Endothelial cell of umbilical vein (primary cell): ENCODE results near the gene SMIM11. TPM values are rescaled to one million over a fixed set of nuclear protein-coding genes. Genes with fewer than 3 reads are reported as not detected.

ENCODE experiments used
- BruUV-seq: library from RNA; stranded (reverse); fragments of 400-500 nt; replicated peaks from 2 replicates; lab custom pipeline; 2021; lab: Mats Ljungman, UMichigan
- CTCF ChIA-PET: fragments of 300-600, 350-600 bp; sonication (Branson Sonifier 250); formaldehyde crosslinking; loops from one replicate; lab custom pipeline; 2021; ENCODE audit warnings: antibody characterized with exemption, inconsistent platforms; lab: Charles Lee
- POLR2A ChIA-PET: fragments of 300-600, 350-600 bp; sonication (Branson Sonifier 250); formaldehyde crosslinking; loops from one replicate; lab custom pipeline; 2021; ENCODE audit warnings: antibody characterized with exemption, inconsistent platforms; lab: Charles Lee
- DNase-seq: peaks from one replicate; pipeline ENCODE4 v3.0.0-alpha.2; 2011; ENCODE audit warnings: low read depth, low spot score
- FAIRE-seq: peaks from 2 replicates; lab custom pipeline; 2011; peaks lifted over from hg19 to GRCh38; lab: Jason Lieb, UNC
- H2AFZ ChIP-seq: 2 replicates; pipeline ENCODE4 v1.6.0; 2012; ENCODE audit warnings: low read depth, low read length, control low read depth, inconsistent platforms
- H3K27ac ChIP-seq: 2 replicates; pipeline ENCODE4 v1.5.1; 2011; ENCODE audit warnings: low read depth, mild to moderate bottlenecking, control low read depth, low read length, moderate library complexity; ENCODE audit not compliant: insufficient read depth
- H3K27me3 ChIP-seq, 2 experiments: 2 replicates each; pipeline versions ENCODE4 v1.6.0 to v1.6.1; 2011; ENCODE audit warnings: low read length in 2 of 2, mixed read lengths in 1 of 2; ENCODE audit not compliant: control insufficient read depth in 2 of 2, insufficient read depth in 2 of 2
- H3K36me3 ChIP-seq, 2 experiments: 2 replicates in 1 of 2; 3 replicates in 1 of 2; pipeline ENCODE4 v1.5.1; 2011; ENCODE audit warnings: low read length in 2 of 2, mild to moderate bottlenecking in 1 of 2, moderate library complexity in 1 of 2; ENCODE audit not compliant: control insufficient read depth in 2 of 2, insufficient read depth in 2 of 2; ENCODE audit errors: extremely low read depth in 1 of 2
- H3K4me1 ChIP-seq: 3 replicates; pipeline ENCODE4 v1.5.1; 2011; ENCODE audit warnings: mild to moderate bottlenecking, low read length; ENCODE audit not compliant: control insufficient read depth, insufficient read depth; ENCODE audit errors: extremely low read depth
- H3K4me2 ChIP-seq: 2 replicates; pipeline ENCODE4 v1.6.1; 2011; ENCODE audit warnings: low read length, control low read depth, mixed read lengths; ENCODE audit not compliant: insufficient read depth
- H3K4me3 ChIP-seq, 3 experiments: fragments of 200-600 bp in 1 of 3; sonication (generic), shearing (Covaris generic) in 1 of 3; replicated peaks in 1 of 3; 2 replicates each; pipeline ENCODE4 v1.5.1; 2011 to 2016; ENCODE audit warnings: control low read depth in 3 of 3, low read length in 3 of 3, mild to moderate bottlenecking in 2 of 3, inconsistent platforms in 1 of 3, low read depth in 1 of 3, moderate library complexity in 1 of 3; ENCODE audit not compliant: insufficient read depth in 1 of 3
- H3K79me2 ChIP-seq: 2 replicates; pipeline ENCODE4 v1.6.0; 2012; ENCODE audit warnings: low read length, inconsistent platforms; ENCODE audit not compliant: control insufficient read depth, insufficient read depth
- H3K9ac ChIP-seq: replicated peaks from 2 replicates; pipeline ENCODE3; 2011; ENCODE audit warnings: low read length, control low read depth; ENCODE audit not compliant: insufficient read depth; ENCODE audit errors: extremely low read depth
- H3K9me1 ChIP-seq: replicated peaks from 3 replicates; pipeline ENCODE4 v1.6.0; 2011; ENCODE audit warnings: mild to moderate bottlenecking, low read length; ENCODE audit not compliant: control insufficient read depth, insufficient read depth; ENCODE audit errors: extremely low read depth
- H3K9me3 ChIP-seq: replicated peaks from 2 replicates; pipeline ENCODE4 v1.5.1; 2012; ENCODE audit warnings: low read length, inconsistent platforms; ENCODE audit not compliant: control insufficient read depth, insufficient read depth
- H4K20me1 ChIP-seq: replicated peaks from 2 replicates; pipeline ENCODE3; 2011; ENCODE audit warnings: mild to moderate bottlenecking, low read length; ENCODE audit not compliant: control insufficient read depth, insufficient read depth; ENCODE audit errors: extremely low read depth
- EZH2 ChIP-seq: IDR thresholded peaks from 2 replicates; pipeline ENCODE4 v1.6.1; 2012; ENCODE audit warnings: borderline replicate concordance, low read depth, mild to moderate bottlenecking, moderate library complexity, low read length, inconsistent platforms; ENCODE audit not compliant: severe bottlenecking
- FOS ChIP-seq: IDR thresholded peaks from 2 replicates; pipeline ENCODE4 v1.6.1; 2011; ENCODE audit warnings: mild to moderate bottlenecking, low read length, moderate library complexity, borderline replicate concordance; ENCODE audit not compliant: insufficient read depth
- GATA2 ChIP-seq: IDR thresholded peaks from 2 replicates; pipeline ENCODE4 v1.7.0; 2011; ENCODE audit warnings: low read depth, mild to moderate bottlenecking, moderate library complexity, mixed read lengths, low read length; ENCODE audit not compliant: insufficient read length, insufficient read depth
- JUN ChIP-seq: IDR thresholded peaks from 2 replicates; pipeline ENCODE4 v1.6.1; 2011; ENCODE audit warnings: borderline replicate concordance, low read depth; ENCODE audit not compliant: insufficient read length, insufficient read depth
- MYC ChIP-seq: IDR thresholded peaks from one replicate; pipeline ENCODE4 v1.6.1; 2011; ENCODE audit warnings: mild to moderate bottlenecking, low read depth, low read length
- POLR2A ChIP-seq: IDR thresholded peaks from 2 replicates; pipeline ENCODE4 v1.6.1; 2012; ENCODE audit warnings: low read depth, mild to moderate bottlenecking, control low read depth, low read length
- POLR2AphosphoS5 ChIP-seq: IDR thresholded peaks from 2 replicates; pipeline ENCODE4 v1.6.1; 2012; ENCODE audit warnings: low read depth, mild to moderate bottlenecking, control low read depth, low read length, moderate library complexity; ENCODE audit not compliant: insufficient read depth
- dilution Hi-C: fragments of 300-500 bp; cut with MboI; formaldehyde crosslinking; loops from one replicate; pipeline ENCODE4 v1.15.0; 2019; ENCODE audit warnings: low sequenced_read_pairs; ENCODE audit not compliant: extremely low pct_ligation_motif_present
- intact Hi-C: fragments of 100-400 bp; cut with micrococcal nuclease; formaldehyde crosslinking; loops from one replicate; pipeline ENCODE4 v1.10.0; 2022
- polyA plus RNA-seq, 4 experiments: library from polyadenylated mRNA; depleted of rRNA in 3 of 4; stranded (reverse) in 3 of 4; unstranded in 1 of 4; fragments of >200 nt; gene quantifications; 2 replicates each; pipeline versions ENCODE4 v1.2.1 to v1.2.3, GENCODE V29; 2011 to 2012; ENCODE audit warnings: missing spikeins in 1 of 4
- total RNA-seq: library from RNA; stranded (reverse); gene quantifications from 2 replicates; pipeline ENCODE4 v1.2.3, GENCODE V29; 2021
- TF ChIP-seq, protein P1 (sequence below): IDR thresholded peaks from 2 replicates; pipeline ENCODE4 v1.6.1; 2011; ENCODE audit not compliant: insufficient read depth, insufficient read length
- TF ChIP-seq, protein P2 (sequence below), 2 donors: IDR thresholded peaks; 1 replicate in 1 of 2; 2 replicates in 1 of 2; pipeline ENCODE4 v1.5.1; 2011; ENCODE audit warnings: low read length in 2 of 2, mild to moderate bottlenecking in 2 of 2, moderate library complexity in 2 of 2, control low read depth in 1 of 2, inconsistent platforms in 1 of 2, low read depth in 1 of 2; ENCODE audit not compliant: insufficient read depth in 1 of 2; ENCODE audit errors: extremely low read depth in 1 of 2

SMIM11 gene
- total and polyA plus RNA-seq, 2 donors (not counting 3 experiments of a cell fraction or from before 2014, with no cell fraction given) = 1.4 to 1.5 TPM

- FAIRE-seq (no peak), DNase-seq (no peak)
- Histone ChIP-seq H3K27ac (no peak overlapping the region), H3K9ac (no peak overlapping the region), H3K4me3 (no peak overlapping the region), H3K4me2 (no peak overlapping the region), H2AFZ (no peak overlapping the region), H3K4me1 (peaks cover 6% of the 10 kb centered on the region), H3K79me2 (no peaks in the 10 kb centered on the region), H4K20me1 (no peaks in the 10 kb centered on the region), H3K27me3 (peaks cover 0 to 4% of the 10 kb centered on the region in 2 experiments), H3K9me3 (no peaks in the 10 kb centered on the region), H3K9me1 (no peaks in the 10 kb centered on the region), H3K36me3 (no peaks in the 10 kb centered on the region)
- intact Hi-C loops (no loop called here), dilution Hi-C loops (no loop called here)
- no peak for TF ChIP-seq MYC
- TF ChIP-seq FOS = no peak
- no peak for TF ChIP-seq POLR2AphosphoS5
- TF ChIP-seq, protein P1, sequence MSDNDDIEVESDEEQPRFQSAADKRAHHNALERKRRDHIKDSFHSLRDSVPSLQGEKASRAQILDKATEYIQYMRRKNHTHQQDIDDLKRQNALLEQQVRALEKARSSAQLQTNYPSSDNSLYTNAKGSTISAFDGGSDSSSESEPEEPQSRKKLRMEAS = no peak
- no peak for TF ChIP-seq JUN
- TF ChIP-seq POLR2A = no peak
- TF ChIP-seq, protein P2, sequence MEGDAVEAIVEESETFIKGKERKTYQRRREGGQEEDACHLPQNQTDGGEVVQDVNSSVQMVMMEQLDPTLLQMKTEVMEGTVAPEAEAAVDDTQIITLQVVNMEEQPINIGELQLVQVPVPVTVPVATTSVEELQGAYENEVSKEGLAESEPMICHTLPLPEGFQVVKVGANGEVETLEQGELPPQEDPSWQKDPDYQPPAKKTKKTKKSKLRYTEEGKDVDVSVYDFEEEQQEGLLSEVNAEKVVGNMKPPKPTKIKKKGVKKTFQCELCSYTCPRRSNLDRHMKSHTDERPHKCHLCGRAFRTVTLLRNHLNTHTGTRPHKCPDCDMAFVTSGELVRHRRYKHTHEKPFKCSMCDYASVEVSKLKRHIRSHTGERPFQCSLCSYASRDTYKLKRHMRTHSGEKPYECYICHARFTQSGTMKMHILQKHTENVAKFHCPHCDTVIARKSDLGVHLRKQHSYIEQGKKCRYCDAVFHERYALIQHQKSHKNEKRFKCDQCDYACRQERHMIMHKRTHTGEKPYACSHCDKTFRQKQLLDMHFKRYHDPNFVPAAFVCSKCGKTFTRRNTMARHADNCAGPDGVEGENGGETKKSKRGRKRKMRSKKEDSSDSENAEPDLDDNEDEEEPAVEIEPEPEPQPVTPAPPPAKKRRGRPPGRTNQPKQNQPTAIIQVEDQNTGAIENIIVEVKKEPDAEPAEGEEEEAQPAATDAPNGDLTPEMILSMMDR (IDR thresholded peaks at IDR 0.05; ENCODE audit: extremely low read depth in 1 of 2, insufficient read depth in 1 of 2, low read depth in 1 of 2, low read length in 2 of 2) = no peak
- TF ChIP-seq GATA2 = no peak
- no peak for TF ChIP-seq EZH2
- no TSS peak for BruUV-seq
- CTCF ChIA-PET = interaction anchor here (1.4 to 1.5 kb wide), 2 partner anchors 16 to 408 kb away, joined by 5 to 7 read pairs; no protein-coding TSS in a partner anchor
- POLR2A ChIA-PET = no interaction called here
Measured at GRCh38 chr21:34331726-34332125, 43.6 kb upstream of the SMIM11 start.
